ENCODE results near the gene TBX1. TPM values are rescaled to one million over a fixed set of nuclear protein-coding genes. Genes with fewer than 3 reads are reported as not detected.

TBX1 gene
- total RNA-seq, 2 experiments from 2014 or later = 0.23 TPM; not detected in 1

GRCh38 chr22:19764299-19764593, 3.7 kb downstream of the TBX1 start:
- intact Hi-C loops (cut with micrococcal nuclease; ENCODE audit: unreplicated experiment) = no loop called here
- Histone ChIP-seq H3K9me3 (ENCODE audit: low read length) (no peaks in the 10 kb centered on the region), H3K27ac (ENCODE audit: low read depth, low read length, poor library complexity, severe bottlenecking) (no peak overlapping the region), H3K4me3 (ENCODE audit: low read depth, low read length, poor library complexity, severe bottlenecking) (no peak overlapping the region), H3K4me1 (ENCODE audit: insufficient read depth, low read length, poor library complexity, severe bottlenecking) (peaks cover 4% of the 10 kb centered on the region), H3K79me2 (ENCODE audit: insufficient read depth, low read depth, low read length) (no peaks in the 10 kb centered on the region), H3K4me2 (ENCODE audit: low read length) (no peak overlapping the region), H4K20me1 (ENCODE audit: insufficient read depth, low read length) (no peaks in the 10 kb centered on the region), H3K36me3 (ENCODE audit: insufficient read depth, low read length) (no peaks in the 10 kb centered on the region), H3K9me2 (ENCODE audit: insufficient read depth, low read length) (no peaks in the 10 kb centered on the region), H2AFZ (ENCODE audit: low read length) (no peak overlapping the region)
- no TSS peak for BruUV-seq (replicated peaks)
- ChIA-PET CTCF (ENCODE audit: unreplicated experiment) (no interaction called here), POLR2A (no interaction called here)
- DNase-seq (ENCODE audit: low spot score) = no peak
- TF ChIP-seq, protein P1, sequence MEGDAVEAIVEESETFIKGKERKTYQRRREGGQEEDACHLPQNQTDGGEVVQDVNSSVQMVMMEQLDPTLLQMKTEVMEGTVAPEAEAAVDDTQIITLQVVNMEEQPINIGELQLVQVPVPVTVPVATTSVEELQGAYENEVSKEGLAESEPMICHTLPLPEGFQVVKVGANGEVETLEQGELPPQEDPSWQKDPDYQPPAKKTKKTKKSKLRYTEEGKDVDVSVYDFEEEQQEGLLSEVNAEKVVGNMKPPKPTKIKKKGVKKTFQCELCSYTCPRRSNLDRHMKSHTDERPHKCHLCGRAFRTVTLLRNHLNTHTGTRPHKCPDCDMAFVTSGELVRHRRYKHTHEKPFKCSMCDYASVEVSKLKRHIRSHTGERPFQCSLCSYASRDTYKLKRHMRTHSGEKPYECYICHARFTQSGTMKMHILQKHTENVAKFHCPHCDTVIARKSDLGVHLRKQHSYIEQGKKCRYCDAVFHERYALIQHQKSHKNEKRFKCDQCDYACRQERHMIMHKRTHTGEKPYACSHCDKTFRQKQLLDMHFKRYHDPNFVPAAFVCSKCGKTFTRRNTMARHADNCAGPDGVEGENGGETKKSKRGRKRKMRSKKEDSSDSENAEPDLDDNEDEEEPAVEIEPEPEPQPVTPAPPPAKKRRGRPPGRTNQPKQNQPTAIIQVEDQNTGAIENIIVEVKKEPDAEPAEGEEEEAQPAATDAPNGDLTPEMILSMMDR (conservative IDR thresholded peaks at IDR 0.05; ENCODE audit: low read length) = no peak
- no peak for TF ChIP-seq EZH2phosphoT487 (IDR thresholded peaks at IDR 0.05; ENCODE audit: borderline replicate concordance, low read depth, low read length)

DNA sequence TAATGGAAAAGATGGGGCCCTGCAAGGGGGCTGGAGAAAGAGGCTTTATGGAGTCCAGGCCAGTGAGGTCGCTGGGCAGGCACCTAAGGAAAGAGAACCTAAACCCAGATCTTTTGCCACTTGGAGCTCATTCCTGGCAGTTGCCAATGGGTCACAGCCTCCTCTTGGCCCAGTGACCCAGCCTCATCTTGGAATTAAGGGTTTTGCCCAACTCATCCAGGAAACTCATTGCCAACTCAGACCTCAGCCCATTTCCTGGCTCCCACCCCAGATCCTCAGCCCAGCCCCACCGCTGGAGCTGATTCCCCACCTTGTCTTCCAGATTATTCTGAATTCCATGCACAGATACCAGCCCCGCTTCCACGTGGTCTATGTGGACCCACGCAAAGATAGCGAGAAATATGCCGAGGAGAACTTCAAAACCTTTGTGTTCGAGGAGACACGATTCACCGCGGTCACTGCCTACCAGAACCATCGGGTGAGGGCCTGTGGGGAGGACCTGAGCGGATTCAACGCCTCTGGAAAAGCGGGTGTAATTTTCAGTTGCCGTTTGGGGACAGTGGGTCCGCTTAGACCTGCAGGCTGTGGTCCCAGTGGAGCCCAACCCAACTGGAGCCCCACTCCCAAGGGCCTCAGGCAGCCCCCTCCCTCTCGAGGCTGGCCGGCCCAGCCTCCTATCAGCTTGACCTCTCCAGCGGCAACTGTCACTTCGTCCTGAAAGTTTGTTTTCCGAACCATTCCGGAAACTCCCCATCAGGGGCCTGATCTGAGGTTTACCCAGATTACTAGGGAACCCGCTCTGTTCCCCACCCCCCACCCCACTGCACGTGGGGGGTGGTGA, 4.3 kb downstream of the TBX1 start:
- no peak overlapping the region for H3K4me2 ChIP-seq (ENCODE audit: low read length)
- CTCF ChIA-PET (ENCODE audit: unreplicated experiment) = no interaction called here
- POLR2A ChIA-PET = no interaction called here

More for the DNA sequence above, 4.3 kb downstream of the TBX1 start:
- intact Hi-C loops (cut with micrococcal nuclease; ENCODE audit: unreplicated experiment) = no loop called here
- no TSS peak for BruUV-seq (replicated peaks)
- Histone ChIP-seq H3K9me2 (ENCODE audit: insufficient read depth, low read length) (no peaks in the 10 kb centered on the region), H2AFZ (ENCODE audit: low read length) (no peak overlapping the region), H3K79me2 (ENCODE audit: insufficient read depth, low read depth, low read length) (no peaks in the 10 kb centered on the region), H3K4me3 (ENCODE audit: low read depth, low read length, poor library complexity, severe bottlenecking) (no peak overlapping the region), H3K36me3 (ENCODE audit: insufficient read depth, low read length) (no peaks in the 10 kb centered on the region), H4K20me1 (ENCODE audit: insufficient read depth, low read length) (no peaks in the 10 kb centered on the region), H3K9me3 (ENCODE audit: low read length) (no peaks in the 10 kb centered on the region), H3K4me1 (ENCODE audit: insufficient read depth, low read length, poor library complexity, severe bottlenecking) (peaks cover 4% of the 10 kb centered on the region), H3K27ac (ENCODE audit: low read depth, low read length, poor library complexity, severe bottlenecking) (no peak overlapping the region)
- DNase-seq (ENCODE audit: low spot score) = no peak
- TF ChIP-seq, protein P1 (conservative IDR thresholded peaks at IDR 0.05; ENCODE audit: low read length) = no peak
- TF ChIP-seq EZH2phosphoT487 (IDR thresholded peaks at IDR 0.05; ENCODE audit: borderline replicate concordance, low read depth, low read length) = no peak
